Measurements from ENCODE around the gene KCNMB1. TPM values are rescaled to one million over a fixed set of nuclear protein-coding genes. Genes with fewer than 3 reads are reported as not detected.

Gene KCNMB1
- total RNA-seq, 1 donor from 2014 or later = 4.9 TPM

DNA sequence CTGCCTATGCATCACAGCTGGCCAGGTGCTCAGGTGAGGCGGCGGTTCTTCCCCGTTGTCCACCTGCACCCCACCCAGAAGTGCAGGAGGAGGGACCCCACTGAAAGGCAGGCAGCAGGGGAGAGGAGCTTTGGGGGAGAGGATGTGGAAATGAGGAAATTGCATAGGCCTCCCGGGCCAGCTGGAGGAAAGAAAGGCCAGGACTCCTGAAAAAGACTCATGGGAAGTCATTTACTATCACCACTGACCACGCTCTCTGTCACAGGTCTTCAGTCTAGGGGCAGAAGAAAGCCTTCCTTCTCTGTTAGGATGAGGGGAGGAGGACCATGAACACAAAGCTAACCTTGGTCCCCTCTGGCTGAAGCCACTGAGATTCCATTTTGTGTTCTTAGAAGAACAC, 28.1 kb downstream of the KCNMB1 start:
- intact Hi-C loops (cut with DNase I) = no loop called here
- DNase-seq (ENCODE audit: extremely low spot score in 2 of 2) = no peak
- Histone ChIP-seq H3K4me1 (no peaks in the 10 kb centered on the region), H3K9me3 (no peaks in the 10 kb centered on the region), H3K27ac (no peak overlapping the region), H3K4me3 (no peak overlapping the region), H3K36me3 (no peaks in the 10 kb centered on the region), H3K27me3 (no peaks in the 10 kb centered on the region)
- TF ChIP-seq POLR2AphosphoS5 (IDR thresholded peaks at IDR 0.05; ENCODE audit: insufficient read depth in 1 of 2, low read depth in 1 of 2) = no peak
- TF ChIP-seq, protein P1, sequence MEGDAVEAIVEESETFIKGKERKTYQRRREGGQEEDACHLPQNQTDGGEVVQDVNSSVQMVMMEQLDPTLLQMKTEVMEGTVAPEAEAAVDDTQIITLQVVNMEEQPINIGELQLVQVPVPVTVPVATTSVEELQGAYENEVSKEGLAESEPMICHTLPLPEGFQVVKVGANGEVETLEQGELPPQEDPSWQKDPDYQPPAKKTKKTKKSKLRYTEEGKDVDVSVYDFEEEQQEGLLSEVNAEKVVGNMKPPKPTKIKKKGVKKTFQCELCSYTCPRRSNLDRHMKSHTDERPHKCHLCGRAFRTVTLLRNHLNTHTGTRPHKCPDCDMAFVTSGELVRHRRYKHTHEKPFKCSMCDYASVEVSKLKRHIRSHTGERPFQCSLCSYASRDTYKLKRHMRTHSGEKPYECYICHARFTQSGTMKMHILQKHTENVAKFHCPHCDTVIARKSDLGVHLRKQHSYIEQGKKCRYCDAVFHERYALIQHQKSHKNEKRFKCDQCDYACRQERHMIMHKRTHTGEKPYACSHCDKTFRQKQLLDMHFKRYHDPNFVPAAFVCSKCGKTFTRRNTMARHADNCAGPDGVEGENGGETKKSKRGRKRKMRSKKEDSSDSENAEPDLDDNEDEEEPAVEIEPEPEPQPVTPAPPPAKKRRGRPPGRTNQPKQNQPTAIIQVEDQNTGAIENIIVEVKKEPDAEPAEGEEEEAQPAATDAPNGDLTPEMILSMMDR (IDR thresholded peaks at IDR 0.05) = no peak

DNA sequence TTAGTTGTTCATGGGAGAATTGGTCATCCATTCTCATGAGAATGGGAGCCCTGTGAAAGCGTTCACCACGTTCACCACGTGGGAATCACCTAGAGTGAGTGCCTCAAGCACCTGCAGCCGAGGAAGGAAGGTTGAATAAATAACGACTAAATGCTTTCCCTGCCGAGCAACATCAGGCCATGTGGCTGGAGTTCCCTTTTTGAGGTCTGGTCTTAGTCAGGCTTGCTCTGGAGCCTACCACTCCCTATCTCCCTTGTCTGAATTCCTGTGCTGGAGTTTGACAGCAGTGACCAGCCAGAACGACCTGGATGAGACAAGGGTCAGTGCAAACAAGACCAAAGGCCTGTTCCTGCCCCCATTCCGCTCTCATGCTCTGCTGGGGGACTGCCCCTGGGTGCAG, 28.5 kb downstream of the KCNMB1 start:
- no peaks in the 10 kb centered on the region for H3K36me3 ChIP-seq
- H3K4me1 ChIP-seq = no peaks in the 10 kb centered on the region
- TF ChIP-seq POLR2AphosphoS5 (IDR thresholded peaks at IDR 0.05; ENCODE audit: insufficient read depth in 1 of 2, low read depth in 1 of 2) (no peak), POLR2A (IDR thresholded peaks at IDR 0.05) (no peak)
- TF ChIP-seq, protein P1 (IDR thresholded peaks at IDR 0.05) = no peak
- no peak for DNase-seq (ENCODE audit: extremely low spot score in 2 of 2)
- intact Hi-C loops (cut with DNase I) = no loop called here
- no peaks in the 10 kb centered on the region for H3K9me3 ChIP-seq
- H3K27ac ChIP-seq = no peak overlapping the region
- H3K4me3 ChIP-seq = no peak overlapping the region
- H3K27me3 ChIP-seq = no peaks in the 10 kb centered on the region

DNA sequence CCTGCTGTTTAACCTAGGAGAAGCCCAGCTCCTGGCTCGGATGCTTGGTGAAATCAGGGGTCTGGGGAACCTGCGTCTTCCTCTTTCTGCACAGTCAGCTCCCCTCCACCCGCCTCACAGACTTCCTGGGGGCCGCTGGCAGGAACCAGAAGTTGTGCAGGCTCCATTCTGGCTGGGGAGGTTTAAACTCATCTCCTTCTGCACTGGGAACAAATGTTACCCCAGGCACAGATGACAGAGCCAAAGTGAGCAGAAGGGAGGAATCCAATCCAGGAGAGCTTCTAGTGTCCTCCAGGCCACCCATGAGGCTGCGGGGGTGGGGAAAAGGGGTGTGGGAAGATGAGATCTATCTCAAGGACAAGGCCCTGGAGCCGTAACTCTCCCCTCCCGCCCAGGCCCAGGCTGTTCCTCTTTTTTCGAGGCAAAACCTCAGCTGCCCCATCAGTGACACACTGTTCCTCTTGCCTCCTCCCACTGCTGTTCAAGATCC, 31.2 kb downstream of the KCNMB1 start:
- H3K27ac ChIP-seq = no peak overlapping the region
- intact Hi-C loops (cut with DNase I) = no loop called here
- TF ChIP-seq, protein P1 (IDR thresholded peaks at IDR 0.05) = no peak
- TF ChIP-seq POLR2AphosphoS5 (IDR thresholded peaks at IDR 0.05; ENCODE audit: insufficient read depth in 1 of 2, low read depth in 1 of 2) (no peak), POLR2A (IDR thresholded peaks at IDR 0.05) (no peak)

DNA sequence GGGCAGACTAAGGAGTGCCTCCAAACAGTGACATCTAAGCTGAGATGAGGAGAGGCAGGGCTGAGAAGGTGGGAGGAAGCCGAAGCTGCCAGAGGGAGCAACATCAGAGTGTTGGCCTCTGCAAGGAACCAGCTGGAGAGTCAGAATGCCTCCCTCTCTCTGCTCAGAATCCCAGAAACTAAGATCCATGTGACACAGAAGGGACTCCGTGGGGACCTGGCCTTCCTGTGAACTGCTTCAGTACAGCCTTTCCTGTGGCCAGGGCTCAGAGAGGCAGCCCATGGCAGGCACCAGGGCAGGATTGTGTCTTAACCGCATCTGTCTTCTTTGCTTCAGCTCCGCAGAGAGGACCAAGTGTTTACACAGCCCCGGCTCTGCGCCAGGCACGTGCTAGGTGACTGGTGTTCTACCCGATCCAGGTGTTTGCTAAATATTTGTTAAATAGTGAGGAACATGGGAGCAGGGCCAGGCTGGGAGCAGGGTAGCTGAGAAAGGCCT, 33.5 kb downstream of the KCNMB1 start:
- intact Hi-C loops (cut with DNase I) = no loop called here
- no peaks in the 10 kb centered on the region for H3K27me3 ChIP-seq
- no peaks in the 10 kb centered on the region for H3K36me3 ChIP-seq
- TF ChIP-seq POLR2A (IDR thresholded peaks at IDR 0.05) (no peak), POLR2AphosphoS5 (IDR thresholded peaks at IDR 0.05; ENCODE audit: insufficient read depth in 1 of 2, low read depth in 1 of 2) (no peak)
- TF ChIP-seq, protein P1 (IDR thresholded peaks at IDR 0.05) = no peak
- no peak overlapping the region for H3K27ac ChIP-seq
- DNase-seq (ENCODE audit: extremely low spot score in 2 of 2) = no peak
- no peaks in the 10 kb centered on the region for H3K4me1 ChIP-seq
- H3K9me3 ChIP-seq = no peaks in the 10 kb centered on the region
- H3K4me3 ChIP-seq = no peak overlapping the region

More for the DNA sequence above, 31.2 kb downstream of the KCNMB1 start:
- no peak overlapping the region for H3K4me3 ChIP-seq
- no peaks in the 10 kb centered on the region for H3K27me3 ChIP-seq
- no peak for DNase-seq (ENCODE audit: extremely low spot score in 2 of 2)
- H3K9me3 ChIP-seq = no peaks in the 10 kb centered on the region
- H3K4me1 ChIP-seq = no peaks in the 10 kb centered on the region
- H3K36me3 ChIP-seq = no peaks in the 10 kb centered on the region

DNA sequence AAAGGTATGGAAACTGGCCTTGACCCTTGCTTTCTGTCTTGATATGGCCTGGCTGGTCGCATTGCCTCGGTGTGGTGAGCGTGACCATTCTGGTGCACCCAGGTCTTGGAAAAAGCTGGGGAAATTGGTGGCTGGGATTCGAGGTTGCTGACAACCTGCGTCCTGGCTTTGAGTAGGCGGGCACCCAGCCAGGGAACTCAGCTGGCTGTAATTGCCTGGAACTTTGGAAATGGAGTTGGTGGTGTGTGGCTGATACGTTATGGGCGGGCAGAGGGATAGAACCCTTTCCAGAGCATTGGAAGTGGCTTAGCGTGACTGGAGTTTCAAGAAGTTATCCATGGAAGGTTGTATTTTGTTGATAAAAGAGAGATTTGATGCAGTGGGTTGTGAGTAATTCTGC, 35.2 kb downstream of the KCNMB1 start:
- no peak for TF ChIP-seq POLR2AphosphoS5 (IDR thresholded peaks at IDR 0.05; ENCODE audit: insufficient read depth in 1 of 2, low read depth in 1 of 2)
- Histone ChIP-seq H3K36me3 (no peaks in the 10 kb centered on the region), H3K4me3 (peak overlapping the region in 1 of 2 donors; percentile 37), H3K9me3 (no peaks in the 10 kb centered on the region), H3K4me1 (no peaks in the 10 kb centered on the region), H3K27ac (no peak overlapping the region), H3K27me3 (no peaks in the 10 kb centered on the region)
- intact Hi-C loops (cut with DNase I) = no loop called here
- DNase-seq (ENCODE audit: extremely low spot score in 2 of 2) = no peak
